Epithelial cell of proximal tubule (primary cell): ENCODE results near the gene ARL15. TPM values are rescaled to one million over a fixed set of nuclear protein-coding genes. Genes with fewer than 3 reads are reported as not detected.
A peak's percentile ranks its signal among the peaks of the same experiment; 100 is the strongest.
"Not testable (repeated sequence)": the region's sequence is repeated elsewhere in the genome, so short reads cannot be mapped to it uniquely, and the experiment has no call there.

Experiments
- DNase-seq: peaks from one replicate; pipeline ENCODE4 v3.0.0-alpha.2; 2011; ENCODE audit warnings: low read depth
- H3K4me3 ChIP-seq: 2 replicates; pipeline ENCODE4 v1.5.1; 2011; ENCODE audit warnings: low read depth, mild to moderate bottlenecking, low read length
- CTCF ChIP-seq: conservative IDR thresholded peaks from 2 replicates; pipeline ENCODE4 v1.5.1; 2012; ENCODE audit warnings: low read depth, mild to moderate bottlenecking, low read length
- total RNA-seq: library from RNA; depleted of rRNA; stranded (reverse); fragments of >200 nt; gene quantifications from 2 replicates; pipeline ENCODE4 v1.2.3, GENCODE V29; 2015

Gene ARL15
- total RNA-seq, 1 donor from 2014 or later, result 1.9 TPM

- peak; percentile 48 for TF ChIP-seq CTCF
- DNase-seq, result no peak
Observed at GRCh38 chr5:53991942-53992341, 318.4 kb downstream of the ARL15 start.

GRCh38 chr5:53987101-53987500 lies 323.3 kb downstream of the ARL15 start:
- no peak overlapping the region for H3K4me3 ChIP-seq
- TF ChIP-seq CTCF, result no peak
- no peak for DNase-seq

More at GRCh38 chr5:53991942-53992341, 318.4 kb downstream of the ARL15 start:
- H3K4me3 ChIP-seq, result no peak overlapping the region

GRCh38 chr5:53985796-53986195 lies 324.6 kb downstream of the ARL15 start:
- no peak for DNase-seq
- no peak overlapping the region for H3K4me3 ChIP-seq
- TF ChIP-seq CTCF, result no peak

GRCh38 chr5:53984971-53985370 lies 325.4 kb downstream of the ARL15 start:
- TF ChIP-seq CTCF, result no peak
- no peak for DNase-seq
- H3K4me3 ChIP-seq, result no peak overlapping the region

GRCh38 chr5:53983568-53984460 lies 326.6 kb downstream of the ARL15 start:
- DNase-seq, result no peak
- H3K4me3 ChIP-seq, result no peak overlapping the region
- TF ChIP-seq CTCF, result no peak

- not testable (repeated sequence) for H3K4me3 ChIP-seq, DNase-seq
Observed at GRCh38 chr5:53982319-53982718, 328.1 kb downstream of the ARL15 start.

- no peak for DNase-seq
- H3K4me3 ChIP-seq, result no peak overlapping the region
- TF ChIP-seq CTCF, result no peak
Observed at GRCh38 chr5:53980061-53980460, 330.3 kb downstream of the ARL15 start.
